Measurements from ENCODE around the gene TIAM2.
"Not testable (repeated sequence)": the region's sequence is repeated elsewhere in the genome, so short reads cannot be mapped to it uniquely, and the experiment has no call there.

TIAM2 gene

GRCh38 chr6:155170519-155170918, 175.4 kb downstream of the TIAM2 start:
- DNase-seq (ENCODE audit: low read depth) = no peak

GRCh38 chr6:155171109-155171746, 176.1 kb downstream of the TIAM2 start:
- peak; percentile 83 for DNase-seq (ENCODE audit: low read depth)

DNA sequence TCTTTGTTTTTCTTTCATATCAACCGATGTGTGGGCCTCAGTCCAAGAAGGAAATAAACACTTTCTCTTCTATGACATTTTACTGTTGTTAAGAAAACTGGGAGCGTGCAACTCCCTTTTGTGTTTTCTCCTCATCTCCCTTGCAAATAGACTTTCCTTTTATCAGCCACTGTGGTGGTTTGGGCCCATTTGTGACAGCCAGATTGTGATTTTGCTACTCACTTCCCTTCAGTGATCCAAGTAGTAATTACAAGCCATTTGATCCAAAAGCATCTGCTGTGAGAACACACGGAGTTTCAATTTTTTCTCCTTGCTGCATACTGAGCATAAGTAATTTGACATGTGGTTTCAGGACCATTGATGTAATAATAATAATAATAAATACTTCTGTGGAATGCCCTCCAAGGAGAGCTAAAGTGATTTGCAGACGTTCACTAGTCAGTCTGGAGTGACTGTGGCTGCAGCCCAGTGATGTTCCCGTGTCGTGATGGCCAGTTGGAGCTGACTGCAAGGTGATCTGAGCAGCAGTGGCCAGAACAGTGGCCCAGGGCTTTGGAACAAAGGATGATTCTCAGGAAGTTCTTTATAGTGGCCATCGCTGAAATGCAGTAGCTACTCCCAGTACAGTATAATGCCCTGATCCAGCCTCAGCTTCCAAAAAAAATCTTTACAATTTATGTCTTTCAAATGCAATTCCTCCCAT, 176.8 kb downstream of the TIAM2 start:
- DNase-seq (ENCODE audit: low read depth) = no peak

- no peak for DNase-seq (ENCODE audit: low read depth)
Observed at GRCh38 chr6:155173488-155173887, 178.4 kb downstream of the TIAM2 start.

DNA sequence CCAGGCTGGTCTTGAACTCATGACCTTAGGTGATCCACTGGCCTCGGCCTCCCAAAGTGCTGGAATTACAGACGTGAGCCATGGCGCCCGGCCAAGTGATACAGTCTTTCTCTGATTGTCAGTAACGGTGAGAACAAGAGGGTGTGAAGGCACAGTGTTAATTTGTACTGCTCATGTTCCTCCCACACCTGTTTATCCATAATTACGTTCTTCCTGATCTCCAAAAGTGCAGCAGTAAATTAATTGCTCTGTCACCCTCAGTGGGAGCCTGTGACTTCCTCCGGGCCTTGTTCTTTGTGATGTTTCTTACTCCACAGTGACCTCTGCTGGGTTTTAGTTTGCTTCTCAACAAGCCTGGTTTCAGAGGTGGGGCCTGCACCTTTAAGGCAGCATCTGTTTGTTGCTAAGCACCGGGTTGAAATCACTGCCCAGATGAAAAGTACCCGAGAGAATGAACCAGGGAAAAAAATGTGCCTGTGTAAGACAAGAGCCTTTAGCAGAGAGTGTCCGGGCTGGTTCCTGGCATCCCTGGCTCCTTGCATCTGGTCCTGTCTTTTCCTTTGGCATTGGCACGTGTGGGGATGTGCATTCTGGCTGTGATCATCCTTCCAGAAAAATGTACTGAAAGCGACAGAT, 179.6 kb downstream of the TIAM2 start:
- DNase-seq (ENCODE audit: low read depth) = peak; percentile 51

DNA sequence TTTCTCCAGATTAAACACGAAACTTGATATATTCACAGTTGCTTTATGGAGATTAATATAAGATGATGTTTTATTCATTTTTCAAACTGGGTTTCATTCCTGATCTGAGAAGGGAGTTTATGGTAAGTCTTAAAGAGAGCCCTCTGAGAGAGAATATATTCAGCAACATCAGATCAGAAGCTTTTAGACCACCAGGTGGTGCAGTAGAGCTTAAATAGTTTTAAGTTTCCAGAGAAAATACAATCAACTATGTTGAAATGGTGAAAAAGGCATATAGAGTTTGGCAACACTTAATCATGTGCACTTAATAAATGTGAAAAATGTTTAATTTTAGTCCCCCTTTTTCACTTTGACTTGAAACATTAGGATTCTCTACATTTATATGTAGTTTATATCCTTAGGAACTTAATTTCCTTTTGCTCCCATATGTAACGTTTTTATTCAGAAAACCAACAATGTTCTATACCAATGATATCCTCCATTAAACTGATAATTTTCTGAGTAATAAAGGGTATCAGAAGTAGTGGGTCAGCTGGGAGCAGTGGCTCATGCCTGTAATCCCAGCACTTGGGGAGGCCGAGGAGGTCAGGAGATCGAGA, 182.3 kb downstream of the TIAM2 start:
- DNase-seq (ENCODE audit: low read depth) = peak; percentile 46

- no peak for DNase-seq (ENCODE audit: low read depth)
Observed at GRCh38 chr6:155181498-155181897, 186.4 kb downstream of the TIAM2 start.

DNA sequence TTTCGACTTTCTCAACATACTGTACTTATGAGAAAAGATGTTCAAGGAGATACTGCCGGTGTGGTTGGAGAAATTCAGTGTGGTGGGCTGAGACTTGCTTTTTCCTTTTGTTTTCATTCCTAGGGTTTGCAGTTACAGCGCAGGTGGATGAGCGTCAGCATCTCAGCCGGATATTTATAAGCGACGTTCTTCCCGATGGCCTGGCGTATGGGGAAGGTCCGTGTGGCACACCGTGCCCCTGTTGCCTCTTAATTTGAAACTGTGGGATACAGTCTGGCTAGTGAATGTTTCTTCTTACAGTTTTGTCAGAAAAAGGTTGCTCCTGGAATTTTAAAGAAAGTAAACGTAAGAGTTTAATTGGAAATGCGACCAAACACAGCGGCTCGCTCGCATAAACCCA, 187.0 kb downstream of the TIAM2 start:
- no peak for DNase-seq (ENCODE audit: low read depth)

- no peak for DNase-seq (ENCODE audit: low read depth)
Observed at GRCh38 chr6:155183095-155183494, 188.0 kb downstream of the TIAM2 start.

GRCh38 chr6:155185041-155185440, 189.9 kb downstream of the TIAM2 start:
- not testable (repeated sequence) for DNase-seq (ENCODE audit: low read depth)

- DNase-seq (ENCODE audit: low read depth) = no peak
Observed at GRCh38 chr6:155185544-155185943, 190.4 kb downstream of the TIAM2 start.

DNA sequence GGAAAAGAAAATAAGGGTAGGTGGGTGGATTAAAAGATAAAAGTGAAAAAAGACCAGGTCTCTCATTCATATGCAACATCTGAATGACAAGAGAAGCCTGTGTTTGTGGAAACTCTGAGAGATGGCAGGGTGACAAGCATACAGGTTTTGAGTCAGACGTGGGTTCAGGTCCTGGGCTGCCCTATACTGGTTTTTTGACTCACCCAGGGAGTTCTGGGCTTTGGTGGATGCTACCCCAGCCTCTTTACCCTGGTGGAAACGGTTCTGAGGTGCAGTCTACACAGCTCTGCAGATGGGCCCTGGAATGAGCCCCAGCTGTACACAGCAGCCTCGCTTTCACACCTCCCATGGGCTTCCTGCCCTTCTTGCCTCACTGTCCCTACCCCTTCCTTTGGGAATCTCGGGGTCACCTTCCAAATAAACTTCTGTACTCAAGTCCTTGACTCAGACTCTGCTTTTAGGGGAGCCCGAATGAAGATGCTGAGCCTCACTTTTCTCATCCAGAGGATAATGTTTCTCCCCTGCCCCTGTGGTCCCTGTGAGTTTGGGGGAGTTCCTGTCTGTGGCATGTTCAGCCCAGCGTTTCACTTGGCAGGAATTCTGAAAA, 191.0 kb downstream of the TIAM2 start:
- peak; percentile 56 for DNase-seq (ENCODE audit: low read depth)

DNA sequence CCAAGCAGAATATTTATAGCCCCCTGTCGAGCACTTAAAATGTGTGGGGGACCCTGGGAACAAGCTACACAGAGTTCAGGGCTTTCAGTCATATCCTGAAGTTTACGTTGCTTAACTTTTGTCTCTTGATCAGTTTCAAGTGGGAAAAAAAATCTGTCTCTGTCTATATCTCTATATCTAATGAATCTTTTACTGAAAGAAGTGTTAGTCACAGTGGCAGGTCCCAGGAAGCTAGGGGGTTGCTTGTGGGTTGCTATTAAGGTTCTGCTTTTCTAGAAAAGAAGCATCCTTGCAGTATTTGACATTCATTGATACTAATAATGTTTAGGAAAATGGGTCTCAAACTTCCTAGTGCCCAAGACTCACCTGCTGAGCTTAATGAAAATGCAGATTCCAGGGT, 192.0 kb downstream of the TIAM2 start:
- DNase-seq (ENCODE audit: low read depth) = no peak

GRCh38 chr6:155187994-155188706, 193.0 kb downstream of the TIAM2 start:
- DNase-seq (ENCODE audit: low read depth) = no peak

DNA sequence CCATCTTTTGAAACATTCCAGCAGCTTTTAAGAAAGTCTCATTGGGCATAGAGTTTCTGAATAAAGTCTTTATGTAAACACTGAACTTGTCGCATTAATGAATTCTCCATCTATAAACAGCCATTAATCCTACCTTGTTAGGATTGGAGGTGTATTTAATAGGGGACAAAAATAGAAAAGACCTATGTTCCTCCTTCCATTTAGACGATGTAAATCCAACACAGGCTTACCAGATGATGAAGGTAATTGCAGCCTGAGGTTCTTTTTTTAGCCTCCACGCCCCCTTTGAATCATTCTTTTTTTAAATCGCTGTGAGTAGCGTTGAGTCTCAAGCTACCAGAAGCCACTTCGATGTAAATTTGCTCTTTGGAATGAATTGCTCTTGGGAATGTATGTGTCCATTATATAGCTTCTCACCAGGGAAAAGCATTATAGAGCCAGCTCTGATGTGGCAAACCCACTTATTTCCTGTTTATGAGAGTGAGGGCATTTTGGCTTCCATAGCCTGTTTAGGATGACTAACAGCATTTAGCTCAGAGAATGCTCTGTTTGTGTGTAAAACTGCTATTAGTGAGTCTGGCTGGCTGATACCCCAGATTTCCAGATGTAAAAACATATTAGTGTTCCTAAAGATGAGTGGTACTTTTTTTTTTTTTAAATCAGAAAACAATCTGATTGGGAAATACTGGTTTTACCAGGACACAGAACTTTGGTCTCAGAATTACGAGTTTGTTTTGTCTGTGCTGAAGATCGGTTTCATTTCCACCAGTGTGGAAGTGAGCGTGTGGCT, 193.8 kb downstream of the TIAM2 start:
- DNase-seq (ENCODE audit: low read depth) = no peak

DNA sequence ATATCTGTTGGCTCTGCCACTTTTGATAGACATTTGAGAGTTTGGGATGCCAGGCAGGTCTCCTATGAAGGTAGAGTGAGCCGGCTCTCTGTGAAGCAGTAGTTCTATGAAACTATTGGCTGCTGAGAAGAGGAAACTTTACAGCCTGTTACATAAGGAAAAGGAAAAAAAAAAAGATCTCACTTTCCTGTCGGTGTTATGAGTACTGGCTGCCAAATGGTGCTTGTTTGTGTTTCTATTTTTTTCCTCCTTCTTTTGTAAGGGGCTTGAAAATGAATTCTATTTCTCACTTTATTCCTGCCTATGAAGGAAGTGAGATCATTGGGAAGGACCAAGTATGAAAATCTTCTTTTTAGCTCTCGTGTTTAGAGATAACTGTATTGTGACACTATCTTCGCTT, 195.6 kb downstream of the TIAM2 start:
- DNase-seq (ENCODE audit: low read depth) = no peak

DNA sequence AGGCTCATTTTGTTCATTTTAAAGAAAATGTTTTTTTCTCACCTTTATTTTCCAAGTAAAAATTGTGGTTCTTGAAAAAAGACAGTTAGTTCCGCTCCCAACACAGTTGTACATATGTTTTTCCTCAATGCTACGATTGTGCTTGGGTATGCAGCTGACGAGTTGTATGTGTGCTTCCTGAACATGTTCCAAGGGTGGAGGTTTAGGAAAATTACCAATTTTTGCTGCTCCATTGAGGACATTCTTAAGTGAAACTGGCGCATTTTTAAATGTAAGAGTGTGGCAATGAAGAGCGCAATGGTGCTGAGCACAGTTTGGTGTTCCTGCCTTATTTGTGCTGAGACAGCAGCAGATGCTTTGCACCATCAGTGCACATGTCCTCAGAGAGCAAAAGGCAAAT, 198.4 kb downstream of the TIAM2 start:
- DNase-seq (ENCODE audit: low read depth) = no peak

- no peak for DNase-seq (ENCODE audit: low read depth)
Observed at GRCh38 chr6:155194399-155194798, 199.3 kb downstream of the TIAM2 start.

DNA sequence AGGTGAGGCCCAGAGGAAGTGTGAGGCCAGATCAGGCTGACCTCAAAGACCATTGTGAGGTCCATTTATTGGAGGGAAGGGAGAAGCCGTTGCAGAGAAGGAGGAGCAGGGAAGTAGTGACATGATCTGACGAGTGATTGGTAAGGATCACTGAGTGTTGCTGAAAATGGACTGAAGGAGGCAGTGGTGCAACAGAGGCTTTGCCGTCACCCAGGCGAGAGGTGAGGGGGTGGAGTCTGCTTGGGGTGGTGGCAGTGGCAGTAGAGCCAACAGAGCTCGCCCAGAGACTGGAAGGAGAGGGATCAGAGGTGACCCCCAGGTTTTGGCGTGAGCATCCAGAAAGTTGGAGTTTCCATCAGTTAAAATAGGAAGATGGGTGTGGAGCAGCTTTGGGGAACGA, 200.8 kb downstream of the TIAM2 start:
- DNase-seq (ENCODE audit: low read depth) = no peak

- DNase-seq (ENCODE audit: low read depth) = no peak
Observed at GRCh38 chr6:155196911-155197310, 201.8 kb downstream of the TIAM2 start.

GRCh38 chr6:155197932-155198331, 202.8 kb downstream of the TIAM2 start:
- DNase-seq (ENCODE audit: low read depth) = no peak
